Measurements from ENCODE around the gene KDM5B. TPM values are rescaled to one million over a fixed set of nuclear protein-coding genes. Genes with fewer than 3 reads are reported as not detected.
A peak's percentile ranks its signal among the peaks of the same experiment; 100 is the strongest.
"Not testable (repeated sequence)": the region's sequence is repeated elsewhere in the genome, so short reads cannot be mapped to it uniquely, and the experiment has no call there.

The KDM5B gene
- polyA plus RNA-seq, 1 experiment: 79.1 TPM

DNA sequence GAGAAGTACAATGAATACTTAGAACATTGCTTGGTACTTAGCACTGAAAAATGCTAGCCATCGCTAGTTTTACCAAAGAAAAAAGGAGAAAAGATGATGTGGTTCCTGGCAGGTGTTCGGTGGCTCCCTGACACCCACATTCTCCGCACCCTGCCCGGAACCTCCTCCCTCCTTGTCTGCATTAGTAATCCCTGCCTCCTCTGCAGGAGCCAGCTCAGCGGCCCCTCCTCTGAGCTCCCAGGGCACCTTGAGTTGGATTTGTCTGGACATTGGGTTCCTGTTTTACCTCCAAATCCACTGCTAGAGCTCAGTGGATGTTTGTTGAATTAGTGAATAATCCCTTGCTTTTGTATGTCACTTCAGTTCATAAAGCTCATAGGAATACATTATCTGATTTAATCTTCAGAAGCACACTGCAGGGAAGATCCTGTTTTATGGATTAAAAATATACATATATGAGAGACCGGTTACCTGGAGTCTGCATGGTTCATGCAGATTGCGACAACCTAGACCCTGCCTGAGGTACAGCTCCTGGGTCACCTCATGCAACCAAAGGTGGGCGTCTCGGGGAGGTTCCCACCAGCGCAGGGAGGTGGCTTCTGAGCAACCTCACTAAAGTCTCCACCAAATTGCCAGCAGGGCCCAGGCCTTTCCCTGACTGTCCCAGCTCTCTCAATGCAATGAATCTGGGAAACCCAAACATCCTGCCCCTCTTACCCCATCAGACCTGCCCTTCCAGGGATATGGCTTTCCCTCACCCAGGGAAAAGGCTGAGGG, 26.7 kb upstream of the KDM5B start:
- ChIA-PET POLR2A (interaction anchor here (1.0 kb wide), 1 partner anchor 24 kb away, joined by 3 read pairs; the partner anchor contains the start of gene PCAT6), CTCF (no interaction called here)
- H3K27ac ChIP-seq (ENCODE audit: low read depth, low read length): peak overlapping the region; percentile 11
- no peaks in the 10 kb centered on the region for H3K9me3 ChIP-seq (ENCODE audit: control insufficient read depth, insufficient read depth, low read length)
- H3K4me3 ChIP-seq (ENCODE audit: low read depth, low read length): no peak overlapping the region
- H3K27me3 ChIP-seq (ENCODE audit: control insufficient read depth, insufficient read depth, low read length): peaks cover 30% of the 10 kb centered on the region
- DNase-seq (ENCODE audit: low read depth, low spot score): no peak
- TF ChIP-seq, protein P1, sequence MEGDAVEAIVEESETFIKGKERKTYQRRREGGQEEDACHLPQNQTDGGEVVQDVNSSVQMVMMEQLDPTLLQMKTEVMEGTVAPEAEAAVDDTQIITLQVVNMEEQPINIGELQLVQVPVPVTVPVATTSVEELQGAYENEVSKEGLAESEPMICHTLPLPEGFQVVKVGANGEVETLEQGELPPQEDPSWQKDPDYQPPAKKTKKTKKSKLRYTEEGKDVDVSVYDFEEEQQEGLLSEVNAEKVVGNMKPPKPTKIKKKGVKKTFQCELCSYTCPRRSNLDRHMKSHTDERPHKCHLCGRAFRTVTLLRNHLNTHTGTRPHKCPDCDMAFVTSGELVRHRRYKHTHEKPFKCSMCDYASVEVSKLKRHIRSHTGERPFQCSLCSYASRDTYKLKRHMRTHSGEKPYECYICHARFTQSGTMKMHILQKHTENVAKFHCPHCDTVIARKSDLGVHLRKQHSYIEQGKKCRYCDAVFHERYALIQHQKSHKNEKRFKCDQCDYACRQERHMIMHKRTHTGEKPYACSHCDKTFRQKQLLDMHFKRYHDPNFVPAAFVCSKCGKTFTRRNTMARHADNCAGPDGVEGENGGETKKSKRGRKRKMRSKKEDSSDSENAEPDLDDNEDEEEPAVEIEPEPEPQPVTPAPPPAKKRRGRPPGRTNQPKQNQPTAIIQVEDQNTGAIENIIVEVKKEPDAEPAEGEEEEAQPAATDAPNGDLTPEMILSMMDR (IDR thresholded peaks at IDR 0.05; ENCODE audit: low read depth, low read length): no peak

- H3K4me3 ChIP-seq (ENCODE audit: low read depth, low read length): no peak overlapping the region
- DNase-seq (ENCODE audit: low read depth, low spot score): no peak
- H3K27me3 ChIP-seq (ENCODE audit: control insufficient read depth, insufficient read depth, low read length): peaks cover 21% of the 10 kb centered on the region
- no peak overlapping the region for H3K27ac ChIP-seq (ENCODE audit: low read depth, low read length)
- TF ChIP-seq, protein P1 (IDR thresholded peaks at IDR 0.05; ENCODE audit: low read depth, low read length): no peak
- ChIA-PET POLR2A (interaction anchor here (0.6 to 0.7 kb wide), 2 partner anchors 216 to 489 kb away, joined by 5 to 9 read pairs; no protein-coding TSS in a partner anchor), CTCF (no interaction called here)
- no peaks in the 10 kb centered on the region for H3K9me3 ChIP-seq (ENCODE audit: control insufficient read depth, insufficient read depth, low read length)
Observed at GRCh38 chr1:202831906-202832305, 23.7 kb upstream of the KDM5B start.

- H3K9me3 ChIP-seq (ENCODE audit: control insufficient read depth, insufficient read depth, low read length); CTCF ChIA-PET; DNase-seq (ENCODE audit: low read depth, low spot score); H3K4me3 ChIP-seq (ENCODE audit: low read depth, low read length); H3K27ac ChIP-seq (ENCODE audit: low read depth, low read length); POLR2A ChIA-PET; H3K27me3 ChIP-seq (ENCODE audit: control insufficient read depth, insufficient read depth, low read length): not testable (repeated sequence)
Observed at GRCh38 chr1:202829223-202829622, 21.0 kb upstream of the KDM5B start.

DNA sequence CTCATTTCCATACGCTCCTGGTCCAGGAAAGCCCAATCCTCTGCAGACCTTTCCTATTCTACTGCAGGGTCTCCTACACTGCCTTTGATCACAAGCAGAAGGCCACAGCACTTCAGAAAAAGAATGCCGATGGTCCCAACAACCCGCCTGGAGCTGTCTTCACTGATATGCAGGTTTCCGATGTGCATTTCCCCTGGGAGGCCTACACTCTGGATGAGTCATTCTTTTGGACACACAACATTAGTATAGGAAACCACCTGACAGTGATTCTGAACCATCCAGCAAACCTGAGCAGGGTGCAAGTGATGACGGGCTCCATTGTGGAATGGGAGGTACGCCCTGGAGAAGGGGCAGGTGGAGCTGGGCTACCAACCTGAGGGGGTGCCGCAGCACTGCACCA, 17.5 kb upstream of the KDM5B start:
- CTCF ChIA-PET: interaction anchor here (0.7 kb wide), 1 partner anchor 28 kb away, joined by 3 read pairs; no protein-coding TSS in a partner anchor

GRCh38 chr1:202821467-202821866, 13.2 kb upstream of the KDM5B start:
- ChIA-PET CTCF (interaction anchor here (0.7 kb wide), 1 partner anchor 632 kb away, joined by 3 read pairs; no protein-coding TSS in a partner anchor), POLR2A (interaction anchor here (0.6 kb wide), 1 partner anchor 760 kb away, joined by 7 read pairs; no protein-coding TSS in a partner anchor)
- DNase-seq (ENCODE audit: low read depth, low spot score): no peak
- no peak overlapping the region for H3K4me3 ChIP-seq (ENCODE audit: low read depth, low read length)
- H3K9me3 ChIP-seq (ENCODE audit: control insufficient read depth, insufficient read depth, low read length): no peaks in the 10 kb centered on the region
- H3K27ac ChIP-seq (ENCODE audit: low read depth, low read length): no peak overlapping the region
- peaks cover 7% of the 10 kb centered on the region for H3K27me3 ChIP-seq (ENCODE audit: control insufficient read depth, insufficient read depth, low read length)
- TF ChIP-seq, protein P1 (IDR thresholded peaks at IDR 0.05; ENCODE audit: low read depth, low read length): no peak

More for the DNA sequence above, 17.5 kb upstream of the KDM5B start:
- TF ChIP-seq, protein P1 (IDR thresholded peaks at IDR 0.05; ENCODE audit: low read depth, low read length): no peak
- Histone ChIP-seq H3K4me3 (ENCODE audit: low read depth, low read length) (no peak overlapping the region), H3K27ac (ENCODE audit: low read depth, low read length) (no peak overlapping the region), H3K27me3 (ENCODE audit: control insufficient read depth, insufficient read depth, low read length) (peaks cover 3% of the 10 kb centered on the region), H3K9me3 (ENCODE audit: control insufficient read depth, insufficient read depth, low read length) (no peaks in the 10 kb centered on the region)
- POLR2A ChIA-PET: interaction anchor here (0.5 kb wide), 1 partner anchor 383 kb away, joined by 4 read pairs; no protein-coding TSS in a partner anchor
- no peak for DNase-seq (ENCODE audit: low read depth, low spot score)

All from AG04450 (cell line).